Measurements from ENCODE around the gene RNASE13. TPM values are rescaled to one million over a fixed set of nuclear protein-coding genes. Genes with fewer than 3 reads are reported as not detected.

Gene RNASE13
- total and polyA plus RNA-seq, 2 of the 4 experiments (the other 2 are of a cell fraction) = not detected

- H3K36me3 ChIP-seq (ENCODE audit: control insufficient read depth, insufficient read depth, low read length) = peaks cover 18% of the 10 kb centered on the region
- no TSS peak for BruUV-seq (replicated peaks)
- no peak overlapping the region for H2AK9ac ChIP-seq (replicated peaks; ENCODE audit: low read depth, low read length, poor library complexity)
- ATAC-seq (ENCODE audit: low read depth) = no peak
- H3K9me3 ChIP-seq (ENCODE audit: control insufficient read depth, insufficient read depth, low read length) = no peaks in the 10 kb centered on the region
- no peak overlapping the region for H4K5ac ChIP-seq (ENCODE audit: low read depth, low read length)
- TF ChIP-seq NFE2L2 (IDR thresholded peaks at IDR 0.05; ENCODE audit: low read depth, low read length) = no peak
- TF ChIP-seq CHD1 (IDR thresholded peaks at IDR 0.05; ENCODE audit: low read depth, low read length) = no peak
- TF ChIP-seq ELK1 (IDR thresholded peaks at IDR 0.05; ENCODE audit: borderline replicate concordance, low read depth, low read length) = no peak
- no peak for TF ChIP-seq RFX5 (IDR thresholded peaks at IDR 0.05; ENCODE audit: low read depth, low read length)
- no peak for TF ChIP-seq MXI1 (IDR thresholded peaks at IDR 0.05; ENCODE audit: borderline replicate concordance, low read depth, low read length)
- no peak overlapping the region for H4K91ac ChIP-seq (ENCODE audit: insufficient read depth, low read depth, low read length)
- H3K56ac ChIP-seq (ENCODE audit: extremely low read depth, insufficient read depth, low read length) = no peak overlapping the region
- no peak overlapping the region for H2BK20ac ChIP-seq (ENCODE audit: low read depth, low read length)
- no peak overlapping the region for H4K8ac ChIP-seq (ENCODE audit: low read depth in 2 of 2, low read length in 2 of 2)
- no peak overlapping the region for H3K4me2 ChIP-seq (ENCODE audit: low read depth, low read length)
- ChIA-PET CTCF (interaction anchor here (0.6 to 1.4 kb wide), 3 partner anchors 15 to 349 kb away, joined by 3 to 6 read pairs (median 3); no protein-coding TSS in a partner anchor), POLR2A (ENCODE audit: unreplicated experiment) (interaction anchor here (1.1 kb wide), 1 partner anchor 105 kb away, joined by 3 read pairs; no protein-coding TSS in a partner anchor)
- intact Hi-C loops (cut with micrococcal nuclease) = no loop called here
- H2AFZ ChIP-seq (replicated peaks; ENCODE audit: low read length, poor library complexity) = no peak overlapping the region
- H3K18ac ChIP-seq (ENCODE audit: low read depth, low read length) = no peak overlapping the region
- H3K4me3 ChIP-seq (ENCODE audit: insufficient read depth, low read depth, low read length) = no peak overlapping the region
- no peak overlapping the region for H2BK5ac ChIP-seq (ENCODE audit: low read depth, low read length, poor library complexity, severe bottlenecking)
- H4K20me1 ChIP-seq (ENCODE audit: insufficient read depth, low read length) = no peaks in the 10 kb centered on the region
- no peak overlapping the region for H3K9ac ChIP-seq (ENCODE audit: low read depth, low read length)
- peaks cover 5% of the 10 kb centered on the region for H3K27me3 ChIP-seq (ENCODE audit: control insufficient read depth, insufficient read depth, low read length)
- no peak overlapping the region for H2AK5ac ChIP-seq (ENCODE audit: low read depth, low read length)
- H3K9me1 ChIP-seq (ENCODE audit: insufficient read depth, low read length) = no peaks in the 10 kb centered on the region
- H3K14ac ChIP-seq (replicated peaks; ENCODE audit: low read depth, low read length) = no peak overlapping the region
- H3K23ac ChIP-seq (ENCODE audit: low read depth, low read length) = no peak overlapping the region
- no peak overlapping the region for H2BK120ac ChIP-seq (ENCODE audit: low read depth, low read length)
- whole genome bisulfite sequencing, 2 experiments (ENCODE audit: extremely low coverage in 2 of 2, insufficient read length in 1 of 2) = 88% methylated on average over 2 of the region's 4 CpGs; no CpG with 5 or more reads in 1 of the 2 experiments
- peaks cover 3% of the 10 kb centered on the region for H3K4me1 ChIP-seq (ENCODE audit: control insufficient read depth, insufficient read depth, low read length)
- no peak overlapping the region for H3K27ac ChIP-seq (ENCODE audit: insufficient read depth, low read length)
- in situ Hi-C loops (cut with MboI; ENCODE audit: low sequenced_read_pairs) = loop anchor here (25.0 kb wide), 1 partner anchor 662 kb away; the partner anchor contains the start of genes CCNB1IP1 and PARP2
- no peak for DNase-seq
- dilution Hi-C loops (cut with HindIII; ENCODE audit: low sequenced_read_pairs, unreplicated experiment) = no loop called here
- H3K4ac ChIP-seq (ENCODE audit: low read depth, low read length) = no peak overlapping the region
- no peaks in the 10 kb centered on the region for H3K79me1 ChIP-seq (ENCODE audit: low read depth in 1 of 2, low read length in 2 of 2)
- H2BK15ac ChIP-seq (ENCODE audit: low read depth, low read length) = no peak overlapping the region
Observed at GRCh38 chr14:20999591-20999990, 35.0 kb downstream of the RNASE13 start.

Data from IMR-90 (cell line).